OCI-LY7 (cell line): ENCODE results near the gene CEP89. TPM values are rescaled to one million over a fixed set of nuclear protein-coding genes. Genes with fewer than 3 reads are reported as not detected.
"Not testable (repeated sequence)": the region's sequence is repeated elsewhere in the genome, so short reads cannot be mapped to it uniquely, and the experiment has no call there.

Experiments used
- BruUV-seq: library from RNA; stranded (reverse); fragments of 400-500 nt; replicated peaks from 2 replicates; lab custom pipeline; 2021; lab: Mats Ljungman, UMichigan
- CTCF ChIA-PET: fragments of 300-600 bp; sonication (Branson Sonifier 250); formaldehyde crosslinking; loops from one replicate; lab custom pipeline; 2022; ENCODE audit warnings: antibody characterized with exemption; ENCODE audit not compliant: unreplicated experiment; lab: Charles Lee
- POLR2A ChIA-PET: fragments of 300-600 bp; sonication (Branson Sonifier 250); formaldehyde crosslinking; loops from one replicate; lab custom pipeline; 2022; ENCODE audit warnings: antibody characterized with exemption; lab: Charles Lee
- DNase-seq: peaks from one replicate; pipeline ENCODE4 v3.0.0-alpha.2; 2015; ENCODE audit warnings: low spot score
- H2AFZ ChIP-seq: fragments of 200-600 bp; sonication (generic), shearing (Covaris generic); 2 replicates; pipeline ENCODE4 v1.6.1; 2014; ENCODE audit warnings: mild to moderate bottlenecking, antibody characterized with exemption, low read length, moderate library complexity
- H3K27ac ChIP-seq: fragments of 200-600 bp; sonication (generic); 2 replicates; pipeline ENCODE4 v1.5.1; 2014; ENCODE audit warnings: mixed run types, low read depth, mild to moderate bottlenecking, moderate library complexity, low read length, inconsistent platforms; ENCODE audit not compliant: poor library complexity, severe bottlenecking
- H3K36me3 ChIP-seq: fragments of 200-600 bp; sonication (generic); 2 replicates; pipeline ENCODE4 v1.6.1; 2014; ENCODE audit warnings: mild to moderate bottlenecking, antibody characterized with exemption, low read length, moderate library complexity, mixed read lengths; ENCODE audit not compliant: insufficient read depth
- H3K4me1 ChIP-seq: fragments of 200-600 bp; sonication (generic); 2 replicates; pipeline ENCODE4 v1.5.1; 2014; ENCODE audit warnings: mild to moderate bottlenecking, low read length; ENCODE audit not compliant: insufficient read depth, poor library complexity, severe bottlenecking
- H3K4me2 ChIP-seq: fragments of 200-600 bp; sonication (generic); 2 replicates; pipeline ENCODE4 v1.6.1; 2014; ENCODE audit warnings: mild to moderate bottlenecking, low read length
- H3K4me3 ChIP-seq: fragments of 200-600 bp; sonication (generic); 2 replicates; pipeline ENCODE4 v1.5.1; 2014; ENCODE audit warnings: mild to moderate bottlenecking, low read depth, low read length; ENCODE audit not compliant: poor library complexity, severe bottlenecking
- H3K79me2 ChIP-seq: fragments of 200-600 bp; sonication (generic); 2 replicates; pipeline ENCODE4 v1.6.1; 2016; ENCODE audit warnings: low read depth, mild to moderate bottlenecking, low read length, moderate library complexity, mixed read lengths; ENCODE audit not compliant: insufficient read depth
- H3K9me2 ChIP-seq: fragments of 200-600 bp; sonication (generic); 2 replicates; pipeline ENCODE4 v1.6.1; 2016; ENCODE audit warnings: mild to moderate bottlenecking, low read length, mixed read lengths; ENCODE audit not compliant: insufficient read depth
- H3K9me3 ChIP-seq: fragments of 200-600 bp; sonication (generic); 2 replicates; pipeline ENCODE4 v1.6.1; 2014; ENCODE audit warnings: mild to moderate bottlenecking, mixed run types, low read length, mixed read lengths
- H4K20me1 ChIP-seq: fragments of 200-600 bp; sonication (generic); 2 replicates; pipeline ENCODE4 v1.6.1; 2014; ENCODE audit warnings: mild to moderate bottlenecking, antibody characterized with exemption, low read length, moderate library complexity, mixed read lengths; ENCODE audit not compliant: insufficient read depth
- CTCF ChIP-seq: fragments of 200-600 bp; sonication (generic); conservative IDR thresholded peaks from 2 replicates; pipeline ENCODE4 v1.5.1; 2014; ENCODE audit warnings: mild to moderate bottlenecking, antibody characterized with exemption, low read length, moderate library complexity, mixed read lengths
- EZH2phosphoT487 ChIP-seq: fragments of 200-600 bp; sonication (generic); IDR thresholded peaks from 2 replicates; pipeline ENCODE4 v1.6.1; 2018; ENCODE audit warnings: low read depth, borderline replicate concordance, mild to moderate bottlenecking, mixed run types, antibody characterized with exemption, low read length, moderate library complexity, mixed read lengths
- intact Hi-C: fragments of 100-400 bp; cut with micrococcal nuclease; formaldehyde crosslinking; loops from one replicate; pipeline ENCODE4 v1.10.0; 2022; ENCODE audit not compliant: unreplicated experiment
- total RNA-seq, 2 experiments: library from RNA; depleted of rRNA in 1 of 2; stranded (reverse); fragments of >200 nt in 1 of 2; shearing (Covaris generic) in 1 of 2; gene quantifications; 2 replicates each; pipeline ENCODE4 v1.2.3, GENCODE V29; 2014 to 2022

CEP89 gene
- total RNA-seq, 2 experiments from 2014 or later = 15.8 to 20.6 TPM

GRCh38 chr19:32997716-32998355 lies 26.1 kb upstream of the CEP89 start:
- Histone ChIP-seq H4K20me1 (no peaks in the 10 kb centered on the region), H3K27ac (no peak overlapping the region), H3K9me2 (no peaks in the 10 kb centered on the region), H3K4me2 (no peak overlapping the region), H3K4me3 (no peak overlapping the region), H2AFZ (no peak overlapping the region), H3K36me3 (no peaks in the 10 kb centered on the region), H3K79me2 (no peaks in the 10 kb centered on the region), H3K9me3 (no peaks in the 10 kb centered on the region), H3K4me1 (no peaks in the 10 kb centered on the region)
- POLR2A ChIA-PET = no interaction called here
- intact Hi-C loops = no loop called here
- no TSS peak for BruUV-seq
- CTCF ChIA-PET = no interaction called here
- TF ChIP-seq EZH2phosphoT487 (no peak), CTCF (no peak)
- no peak for DNase-seq

GRCh38 chr19:32997061-32997464 lies 25.3 kb upstream of the CEP89 start:
- H3K4me3 ChIP-seq, H3K4me1 ChIP-seq, H3K27ac ChIP-seq, CTCF ChIA-PET, POLR2A ChIA-PET, H3K9me2 ChIP-seq, H2AFZ ChIP-seq, DNase-seq, intact Hi-C loops, H3K36me3 ChIP-seq, BruUV-seq, H3K9me3 ChIP-seq, H3K79me2 ChIP-seq, H4K20me1 ChIP-seq, H3K4me2 ChIP-seq: not testable (repeated sequence)

- BruUV-seq, H3K4me1 ChIP-seq, H3K27ac ChIP-seq, H3K9me3 ChIP-seq, H4K20me1 ChIP-seq, DNase-seq, H3K79me2 ChIP-seq, H3K9me2 ChIP-seq, POLR2A ChIA-PET, CTCF ChIA-PET, H3K4me2 ChIP-seq, H3K36me3 ChIP-seq, H3K4me3 ChIP-seq, intact Hi-C loops, H2AFZ ChIP-seq: not testable (repeated sequence)
Observed at GRCh38 chr19:32995966-32996365, 24.2 kb upstream of the CEP89 start.

- no TSS peak for BruUV-seq
- Histone ChIP-seq H4K20me1 (no peaks in the 10 kb centered on the region), H3K79me2 (no peaks in the 10 kb centered on the region), H3K36me3 (no peaks in the 10 kb centered on the region), H3K9me2 (no peaks in the 10 kb centered on the region), H3K4me2 (no peak overlapping the region), H2AFZ (no peak overlapping the region), H3K9me3 (no peaks in the 10 kb centered on the region), H3K4me3 (no peak overlapping the region), H3K4me1 (no peaks in the 10 kb centered on the region), H3K27ac (no peak overlapping the region)
- intact Hi-C loops = no loop called here
- TF ChIP-seq EZH2phosphoT487 = no peak
- no peak for TF ChIP-seq CTCF
- POLR2A ChIA-PET = no interaction called here
- no peak for DNase-seq
- CTCF ChIA-PET = no interaction called here
Observed at GRCh38 chr19:32988724-32989123, 17.0 kb upstream of the CEP89 start.

GRCh38 chr19:32988254-32988653 lies 16.5 kb upstream of the CEP89 start:
- intact Hi-C loops, DNase-seq, H2AFZ ChIP-seq, H3K9me2 ChIP-seq, H3K79me2 ChIP-seq, H3K9me3 ChIP-seq, H3K36me3 ChIP-seq, POLR2A ChIA-PET, H3K4me3 ChIP-seq, H3K27ac ChIP-seq, BruUV-seq, CTCF ChIA-PET, H3K4me2 ChIP-seq, H3K4me1 ChIP-seq, H4K20me1 ChIP-seq: not testable (repeated sequence)
